C4-2B (cell line): ENCODE data around the gene ANKRD31.

Experiments used
- ZFX ChIP-seq: fragments of 450-650 bp; IDR thresholded peaks from 2 replicates; pipeline ENCODE4 v1.6.1; 2017
- TF ChIP-seq, protein P1 (sequence below): fragments of 450-650 bp; conservative IDR thresholded peaks from 2 replicates; pipeline ENCODE4 v1.5.1; 2017; ENCODE audit warnings: mild to moderate bottlenecking

DNA sequence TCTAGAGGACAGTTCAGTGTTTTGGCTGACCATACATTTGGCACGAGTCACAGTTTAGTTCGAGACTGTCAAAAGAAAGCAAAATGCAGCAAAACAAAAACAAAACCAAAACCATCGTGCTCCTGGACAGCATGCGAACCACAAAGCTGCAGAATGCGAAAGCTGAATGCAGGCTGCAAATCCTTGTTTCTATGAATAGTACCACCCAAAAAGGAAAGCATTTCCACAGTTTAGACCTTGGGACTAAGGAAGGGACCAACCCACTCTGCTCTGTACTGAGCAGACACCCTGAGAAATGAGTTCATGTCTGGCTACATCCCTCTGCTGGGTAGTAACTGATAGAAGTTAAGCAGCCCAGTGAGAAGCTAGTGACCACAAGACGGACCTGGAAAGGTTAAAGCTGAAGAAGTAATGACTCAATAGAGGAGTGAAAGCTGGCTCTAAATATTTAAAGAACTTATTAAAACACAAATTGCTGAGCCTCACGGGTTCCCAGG is 188.2 kb downstream of the ANKRD31 start:
- TF ChIP-seq, protein P1, sequence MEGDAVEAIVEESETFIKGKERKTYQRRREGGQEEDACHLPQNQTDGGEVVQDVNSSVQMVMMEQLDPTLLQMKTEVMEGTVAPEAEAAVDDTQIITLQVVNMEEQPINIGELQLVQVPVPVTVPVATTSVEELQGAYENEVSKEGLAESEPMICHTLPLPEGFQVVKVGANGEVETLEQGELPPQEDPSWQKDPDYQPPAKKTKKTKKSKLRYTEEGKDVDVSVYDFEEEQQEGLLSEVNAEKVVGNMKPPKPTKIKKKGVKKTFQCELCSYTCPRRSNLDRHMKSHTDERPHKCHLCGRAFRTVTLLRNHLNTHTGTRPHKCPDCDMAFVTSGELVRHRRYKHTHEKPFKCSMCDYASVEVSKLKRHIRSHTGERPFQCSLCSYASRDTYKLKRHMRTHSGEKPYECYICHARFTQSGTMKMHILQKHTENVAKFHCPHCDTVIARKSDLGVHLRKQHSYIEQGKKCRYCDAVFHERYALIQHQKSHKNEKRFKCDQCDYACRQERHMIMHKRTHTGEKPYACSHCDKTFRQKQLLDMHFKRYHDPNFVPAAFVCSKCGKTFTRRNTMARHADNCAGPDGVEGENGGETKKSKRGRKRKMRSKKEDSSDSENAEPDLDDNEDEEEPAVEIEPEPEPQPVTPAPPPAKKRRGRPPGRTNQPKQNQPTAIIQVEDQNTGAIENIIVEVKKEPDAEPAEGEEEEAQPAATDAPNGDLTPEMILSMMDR: no peak
- TF ChIP-seq ZFX: no peak
